Left ventricle myocardium inferior (tissue), 1 donor: ENCODE data around the gene NAALADL2. TPM values are rescaled to one million over a fixed set of nuclear protein-coding genes. Genes with fewer than 3 reads are reported as not detected.
"Not testable (repeated sequence)": the region's sequence is repeated elsewhere in the genome, so short reads cannot be mapped to it uniquely, and the experiment has no call there.

Source experiments
- DNase-seq: peaks from one replicate; pipeline ENCODE4 v3.0.0-alpha.2; 2020
- H3K27ac ChIP-seq: fragments of 200-600 bp; replicated peaks from 2 replicates; pipeline ENCODE4 v1.8.0; 2021
- H3K27me3 ChIP-seq: fragments of 200-600 bp; 2 replicates; pipeline ENCODE4 v1.8.0; 2021; ENCODE audit warnings: low read depth
- H3K36me3 ChIP-seq: fragments of 200-600 bp; 2 replicates; pipeline ENCODE4 v1.8.0; 2021
- H3K4me1 ChIP-seq: fragments of 200-600 bp; 2 replicates; pipeline ENCODE4 v1.8.0; 2021
- H3K4me3 ChIP-seq: fragments of 200-600 bp; 2 replicates; pipeline ENCODE4 v1.8.0; 2021; ENCODE audit warnings: mild to moderate bottlenecking, moderate library complexity
- H3K9me3 ChIP-seq: fragments of 200-600 bp; replicated peaks from 2 replicates; pipeline ENCODE4 v1.8.0; 2021
- intact Hi-C: fragments of 100-400 bp; cut with micrococcal nuclease; formaldehyde crosslinking; loops from one replicate; pipeline ENCODE4 v1.11.0; 2022
- total RNA-seq: library from RNA; stranded (reverse); fragmentation: NEBNext Ultra II Directional; extraction: Animal tissue kit (Norgen Biotek cat#: 25700); gene quantifications from one replicate; pipeline ENCODE4 v1.2.1, GENCODE V29; 2021
- TF ChIP-seq, protein P1 (sequence below): fragments of 200-600 bp; IDR thresholded peaks from 2 replicates; pipeline ENCODE4 v1.8.0; 2021; ENCODE audit warnings: antibody characterized with exemption, mild to moderate bottlenecking, borderline replicate concordance
- donor health status: DM: no; HTN: yes; CAD: no; lungs with severe emphysema.

The NAALADL2 gene
- total RNA-seq, 1 donor from 2014 or later: 5.8 TPM

DNA sequence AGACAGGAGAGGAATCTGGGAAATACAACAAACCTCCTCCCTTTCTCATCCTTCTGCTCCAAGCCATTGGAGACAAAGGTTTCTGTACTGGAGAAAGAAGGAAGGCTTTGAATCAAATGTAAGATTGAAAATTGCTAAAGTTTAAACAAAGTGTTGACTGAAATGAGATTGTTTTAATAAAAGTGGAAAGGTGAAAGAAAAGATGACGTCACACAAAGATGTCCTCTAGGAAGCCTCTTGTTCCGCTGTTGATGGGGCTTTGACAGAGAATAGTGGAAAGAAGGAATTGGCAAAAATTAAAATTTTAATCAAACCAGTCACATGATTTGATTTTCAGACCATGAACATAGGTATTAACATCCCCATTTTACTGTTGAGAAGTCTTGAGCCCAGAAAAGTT, 967.6 kb downstream of the NAALADL2 start:
- Histone ChIP-seq H3K27ac (no peak overlapping the region), H3K36me3 (no peaks in the 10 kb centered on the region), H3K27me3 (no peaks in the 10 kb centered on the region), H3K4me1 (no peaks in the 10 kb centered on the region), H3K9me3 (no peaks in the 10 kb centered on the region), H3K4me3 (no peak overlapping the region)
- no peak for DNase-seq
- intact Hi-C loops: no loop called here
- TF ChIP-seq, protein P1, sequence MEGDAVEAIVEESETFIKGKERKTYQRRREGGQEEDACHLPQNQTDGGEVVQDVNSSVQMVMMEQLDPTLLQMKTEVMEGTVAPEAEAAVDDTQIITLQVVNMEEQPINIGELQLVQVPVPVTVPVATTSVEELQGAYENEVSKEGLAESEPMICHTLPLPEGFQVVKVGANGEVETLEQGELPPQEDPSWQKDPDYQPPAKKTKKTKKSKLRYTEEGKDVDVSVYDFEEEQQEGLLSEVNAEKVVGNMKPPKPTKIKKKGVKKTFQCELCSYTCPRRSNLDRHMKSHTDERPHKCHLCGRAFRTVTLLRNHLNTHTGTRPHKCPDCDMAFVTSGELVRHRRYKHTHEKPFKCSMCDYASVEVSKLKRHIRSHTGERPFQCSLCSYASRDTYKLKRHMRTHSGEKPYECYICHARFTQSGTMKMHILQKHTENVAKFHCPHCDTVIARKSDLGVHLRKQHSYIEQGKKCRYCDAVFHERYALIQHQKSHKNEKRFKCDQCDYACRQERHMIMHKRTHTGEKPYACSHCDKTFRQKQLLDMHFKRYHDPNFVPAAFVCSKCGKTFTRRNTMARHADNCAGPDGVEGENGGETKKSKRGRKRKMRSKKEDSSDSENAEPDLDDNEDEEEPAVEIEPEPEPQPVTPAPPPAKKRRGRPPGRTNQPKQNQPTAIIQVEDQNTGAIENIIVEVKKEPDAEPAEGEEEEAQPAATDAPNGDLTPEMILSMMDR: no peak

DNA sequence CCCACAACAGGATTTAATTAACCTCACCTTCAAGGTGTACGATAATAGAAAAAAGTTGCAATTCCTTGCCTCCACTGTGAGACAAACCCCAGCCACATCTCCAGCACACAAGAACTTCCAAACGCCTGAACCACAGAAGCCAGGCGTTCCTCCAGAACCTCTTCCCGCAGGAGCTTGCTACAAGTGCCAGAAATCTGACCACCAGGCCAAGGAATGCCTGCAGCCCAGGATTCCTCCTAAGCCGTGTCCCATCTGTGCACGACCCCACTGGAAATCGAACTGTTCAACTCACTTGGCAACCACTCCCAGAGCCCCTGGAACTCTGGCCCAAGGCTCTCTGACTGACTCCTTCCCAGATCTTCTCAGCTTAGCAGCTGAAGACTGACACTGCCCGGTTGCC, 970.7 kb downstream of the NAALADL2 start:
- H3K36me3 ChIP-seq, H3K4me1 ChIP-seq, H3K4me3 ChIP-seq, intact Hi-C loops, DNase-seq, H3K9me3 ChIP-seq, H3K27ac ChIP-seq, H3K27me3 ChIP-seq: not testable (repeated sequence)

DNA sequence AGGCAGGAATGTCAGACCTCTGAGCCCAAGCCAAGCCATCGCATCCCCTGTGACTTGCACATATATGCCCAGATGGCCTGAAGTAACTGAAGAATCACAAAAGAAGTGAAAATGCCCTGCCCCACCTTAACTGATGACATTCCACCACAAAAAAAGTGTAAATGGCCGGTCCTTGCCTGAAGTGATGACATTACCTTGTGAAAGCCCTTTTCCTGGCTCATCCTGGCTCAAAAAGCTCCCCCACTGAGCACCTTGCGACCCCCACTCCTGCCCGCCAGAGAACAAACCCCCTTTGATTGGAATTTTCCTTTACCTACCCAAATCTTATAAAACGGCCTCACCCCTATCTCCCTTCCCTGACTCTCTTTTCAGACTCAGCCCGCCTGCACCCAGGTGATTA, 976.6 kb downstream of the NAALADL2 start:
- H3K9me3 ChIP-seq, H3K27me3 ChIP-seq, DNase-seq, intact Hi-C loops, H3K36me3 ChIP-seq, H3K4me1 ChIP-seq, H3K27ac ChIP-seq, H3K4me3 ChIP-seq: not testable (repeated sequence)

- no peaks in the 10 kb centered on the region for H3K4me1 ChIP-seq
- no peaks in the 10 kb centered on the region for H3K36me3 ChIP-seq
- no peaks in the 10 kb centered on the region for H3K9me3 ChIP-seq
- TF ChIP-seq, protein P1: no peak
- H3K27ac ChIP-seq: no peak overlapping the region
- DNase-seq: no peak
- intact Hi-C loops: no loop called here
- H3K27me3 ChIP-seq: no peaks in the 10 kb centered on the region
- H3K4me3 ChIP-seq: no peak overlapping the region
Observed at GRCh38 chr3:175836617-175837016, 977.5 kb downstream of the NAALADL2 start.

DNA sequence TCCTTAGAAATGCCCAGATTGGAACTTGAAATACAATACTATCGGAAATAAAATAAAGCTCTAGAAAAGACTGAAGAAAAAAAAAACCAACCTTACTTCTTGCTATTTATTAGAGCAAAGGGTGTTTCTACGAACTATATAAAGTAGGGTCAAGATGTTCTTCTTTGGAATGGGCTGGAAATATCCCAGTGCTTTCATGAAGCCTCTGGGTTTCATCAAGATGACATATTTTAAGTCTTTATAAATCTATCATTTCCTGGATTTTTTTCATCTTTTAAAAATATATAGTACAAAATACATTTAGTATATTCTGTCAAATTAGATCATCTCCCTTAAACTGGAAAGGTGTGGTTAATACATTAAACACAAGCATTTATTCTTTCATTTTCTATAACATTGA, 978.8 kb downstream of the NAALADL2 start:
- Histone ChIP-seq H3K9me3 (no peaks in the 10 kb centered on the region), H3K4me3 (no peak overlapping the region), H3K27ac (no peak overlapping the region), H3K36me3 (no peaks in the 10 kb centered on the region), H3K27me3 (no peaks in the 10 kb centered on the region), H3K4me1 (no peaks in the 10 kb centered on the region)
- DNase-seq: no peak
- intact Hi-C loops: no loop called here
- TF ChIP-seq, protein P1: no peak

- H3K36me3 ChIP-seq: no peaks in the 10 kb centered on the region
- TF ChIP-seq, protein P1: no peak
- no peaks in the 10 kb centered on the region for H3K9me3 ChIP-seq
- no peaks in the 10 kb centered on the region for H3K27me3 ChIP-seq
- H3K4me3 ChIP-seq: no peak overlapping the region
- no peaks in the 10 kb centered on the region for H3K4me1 ChIP-seq
- DNase-seq: no peak
- H3K27ac ChIP-seq: no peak overlapping the region
- intact Hi-C loops: no loop called here
Observed at GRCh38 chr3:175839366-175840005, 980.4 kb downstream of the NAALADL2 start.
